Measurements from ENCODE around the gene ZBTB32.
"Not testable (repeated sequence)": the region's sequence is repeated elsewhere in the genome, so short reads cannot be mapped to it uniquely, and the experiment has no call there.

ZBTB32 gene

DNA sequence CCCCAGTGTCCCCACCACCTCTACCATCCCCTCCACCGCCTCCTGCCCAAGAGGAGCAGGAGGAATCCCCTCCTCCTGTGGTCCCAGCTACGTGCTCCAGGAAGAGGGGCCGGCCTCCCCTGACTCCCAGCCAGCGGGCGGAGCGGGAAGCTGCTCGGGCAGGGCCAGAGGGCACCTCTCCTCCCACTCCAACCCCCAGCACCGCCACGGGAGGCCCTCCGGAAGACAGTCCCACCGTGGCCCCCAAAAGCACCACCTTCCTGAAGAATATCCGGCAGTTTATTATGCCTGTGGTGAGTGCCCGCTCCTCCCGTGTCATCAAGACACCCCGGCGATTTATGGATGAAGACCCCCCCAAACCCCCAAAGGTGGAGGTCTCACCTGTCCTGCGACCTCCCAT lies 16.3 kb downstream of the ZBTB32 start:
- no peak for DNase-seq (ENCODE audit: low spot score)

GRCh38 chr19:35721374-35721773 lies 17.0 kb downstream of the ZBTB32 start:
- DNase-seq (ENCODE audit: low spot score), result no peak

DNA sequence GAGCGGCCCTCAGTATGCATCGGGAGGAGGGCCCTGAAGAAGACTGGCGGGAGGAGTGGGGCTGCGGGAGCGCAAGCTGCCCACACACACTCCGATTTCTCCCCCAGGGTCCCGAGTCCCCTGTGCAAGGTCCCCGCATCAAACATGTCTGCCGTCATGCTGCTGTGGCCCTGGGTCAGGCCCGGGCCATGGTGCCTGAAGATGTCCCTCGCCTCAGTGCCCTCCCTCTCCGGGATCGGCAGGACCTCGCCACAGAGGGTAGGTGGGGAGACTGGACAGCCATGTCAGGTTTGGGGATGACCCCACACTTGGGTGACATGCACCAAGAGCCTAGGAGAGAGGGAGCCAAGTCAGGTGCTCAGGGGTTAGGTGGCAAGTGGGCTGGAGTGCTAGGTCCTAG lies 18.1 kb downstream of the ZBTB32 start:
- no peak for DNase-seq (ENCODE audit: low spot score)

DNA sequence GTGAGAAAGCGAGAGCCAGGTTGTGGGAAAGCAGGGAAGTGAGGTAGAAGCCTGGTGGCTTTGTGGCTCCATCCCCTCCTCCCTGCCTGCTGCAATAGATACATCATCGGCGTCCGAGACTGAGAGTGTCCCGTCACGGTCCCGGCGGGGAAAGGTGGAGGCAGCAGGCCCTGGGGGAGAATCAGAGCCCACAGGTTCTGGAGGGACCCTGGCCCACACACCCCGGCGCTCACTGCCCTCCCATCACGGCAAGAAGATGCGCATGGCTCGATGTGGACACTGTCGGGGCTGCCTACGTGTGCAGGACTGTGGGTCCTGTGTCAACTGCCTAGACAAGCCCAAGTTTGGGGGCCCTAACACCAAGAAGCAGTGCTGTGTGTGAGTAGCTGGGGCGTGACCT lies 18.5 kb downstream of the ZBTB32 start:
- DNase-seq (ENCODE audit: low spot score), result no peak

- no peak for DNase-seq (ENCODE audit: low spot score)
Observed at GRCh38 chr19:35723671-35724070, 19.3 kb downstream of the ZBTB32 start.

DNA sequence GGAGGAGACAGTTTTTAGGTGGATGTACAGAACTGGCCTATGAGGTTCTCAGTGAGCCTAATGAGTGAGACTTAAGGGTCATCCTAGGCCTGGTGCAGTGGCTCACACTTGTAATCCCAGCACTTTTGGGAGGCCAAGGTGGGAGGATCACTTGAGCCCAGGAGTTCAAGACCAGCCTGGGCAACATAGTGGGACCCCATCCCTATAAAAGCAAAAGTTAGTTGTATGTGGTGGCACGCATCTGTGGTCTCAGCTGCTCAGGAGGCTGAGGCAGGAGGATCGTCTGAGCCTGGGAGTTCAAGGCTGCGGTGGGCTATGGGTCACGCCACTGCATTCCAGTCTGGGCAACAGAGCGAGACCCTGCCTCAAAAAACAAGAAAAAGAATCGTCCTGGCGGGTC lies 19.8 kb downstream of the ZBTB32 start:
- not testable (repeated sequence) for DNase-seq (ENCODE audit: low spot score)

GRCh38 chr19:35724560-35724959 lies 20.2 kb downstream of the ZBTB32 start:
- DNase-seq (ENCODE audit: low spot score), result no peak

GRCh38 chr19:35725216-35725861 lies 21.0 kb downstream of the ZBTB32 start:
- DNase-seq (ENCODE audit: low spot score), result no peak

DNA sequence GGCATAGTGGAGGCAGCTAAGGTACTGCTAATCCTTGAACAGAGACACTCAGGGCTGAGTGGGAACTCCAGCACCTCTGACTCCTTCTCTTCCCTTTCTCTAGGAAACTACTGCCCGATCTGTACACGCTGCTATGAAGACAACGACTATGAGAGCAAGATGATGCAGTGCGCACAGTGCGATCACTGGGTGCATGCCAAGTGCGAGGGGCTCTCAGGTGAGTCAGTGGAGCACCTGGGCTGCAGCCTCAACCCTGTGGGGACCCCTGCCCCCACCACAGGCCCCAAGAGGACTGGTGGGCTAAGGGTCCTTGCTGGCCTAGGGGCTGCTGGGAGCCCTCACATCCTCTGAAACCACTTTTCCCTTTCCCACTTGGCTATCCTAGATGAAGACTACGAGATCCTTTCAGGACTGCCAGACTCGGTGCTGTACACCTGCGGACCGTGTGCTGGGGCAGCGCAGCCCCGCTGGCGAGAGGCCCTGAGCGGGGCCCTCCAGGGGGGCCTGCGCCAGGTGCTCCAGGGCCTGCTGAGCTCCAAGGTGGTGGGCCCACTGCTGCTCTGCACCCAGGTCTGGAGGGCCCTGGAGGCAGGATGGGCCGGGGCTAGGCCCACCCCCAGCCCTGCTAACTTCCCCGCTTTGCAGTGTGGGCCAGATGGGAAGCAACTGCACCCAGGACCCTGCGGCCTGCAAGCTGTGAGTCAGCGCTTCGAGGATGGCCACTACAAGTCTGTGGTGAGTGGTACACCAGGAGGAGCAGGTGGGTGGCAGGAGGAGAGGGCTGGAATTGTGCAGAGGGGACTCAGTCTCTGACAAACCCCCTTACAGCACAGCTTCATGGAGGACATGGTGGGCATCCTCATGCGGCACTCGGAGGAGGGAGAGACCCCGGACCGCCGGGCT lies 22.9 kb downstream of the ZBTB32 start:
- DNase-seq (ENCODE audit: low spot score), result no peak

DNA sequence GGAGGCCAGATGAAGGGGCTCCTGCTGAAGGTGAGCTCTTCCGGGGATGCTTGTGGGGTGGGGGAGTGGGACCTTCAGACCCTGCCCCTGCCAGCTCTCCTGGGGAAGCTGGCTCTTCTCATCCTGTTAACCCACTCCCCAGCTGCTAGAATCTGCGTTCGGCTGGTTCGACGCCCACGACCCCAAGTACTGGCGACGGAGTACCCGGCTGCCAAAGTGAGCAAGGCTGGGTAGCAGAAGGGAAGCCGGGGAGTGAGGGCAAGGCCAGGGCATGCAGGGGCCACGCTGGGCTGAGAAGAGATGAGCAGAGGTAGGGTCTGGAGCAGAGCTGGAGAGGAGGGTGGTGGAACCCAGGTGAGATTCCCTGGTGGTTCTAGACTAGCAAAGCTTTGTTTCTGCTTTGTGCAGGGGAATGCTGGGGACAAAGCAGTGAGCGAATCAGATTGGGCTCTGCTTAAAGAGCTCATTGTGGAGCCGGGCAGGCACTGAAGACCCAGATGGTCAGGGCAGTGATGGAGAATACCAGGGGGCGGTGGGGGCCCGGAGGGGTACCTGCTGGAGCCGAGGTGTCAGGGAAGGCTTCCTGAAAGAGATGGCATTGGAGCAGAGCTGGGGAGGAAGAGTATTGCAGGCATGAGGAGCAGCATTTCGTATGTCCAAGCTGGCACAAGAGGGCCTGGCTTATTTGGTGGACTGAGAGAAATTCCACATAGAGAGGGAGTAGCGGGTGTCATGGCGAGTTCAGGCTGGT lies 23.8 kb downstream of the ZBTB32 start:
- no peak for DNase-seq (ENCODE audit: low spot score)

DNA sequence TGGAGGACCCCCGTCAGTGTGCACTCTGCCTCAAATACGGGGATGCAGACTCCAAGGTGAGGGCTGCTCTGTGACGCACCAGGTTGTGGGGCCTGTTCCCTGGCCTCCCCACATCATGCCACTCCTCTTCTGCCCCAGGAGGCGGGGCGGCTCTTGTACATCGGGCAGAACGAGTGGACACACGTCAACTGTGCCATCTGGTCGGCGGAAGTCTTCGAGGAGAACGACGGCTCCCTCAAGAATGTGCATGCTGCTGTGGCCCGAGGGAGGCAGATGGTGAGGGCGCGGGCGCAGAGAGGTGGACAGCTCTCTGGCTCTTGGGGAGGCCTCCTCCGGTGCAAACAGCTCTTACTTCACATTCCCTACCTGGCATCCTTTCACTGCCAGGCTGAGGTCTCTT lies 24.7 kb downstream of the ZBTB32 start:
- no peak for DNase-seq (ENCODE audit: low spot score)

- DNase-seq (ENCODE audit: low spot score), result no peak
Observed at GRCh38 chr19:35729763-35730162, 25.4 kb downstream of the ZBTB32 start.

GRCh38 chr19:35730326-35730725 lies 26.0 kb downstream of the ZBTB32 start:
- DNase-seq (ENCODE audit: low spot score), result no peak

GRCh38 chr19:35731353-35731752 lies 27.0 kb downstream of the ZBTB32 start:
- DNase-seq (ENCODE audit: low spot score), result no peak

- DNase-seq (ENCODE audit: low spot score), result no peak
Observed at GRCh38 chr19:35731779-35732405, 27.5 kb downstream of the ZBTB32 start.

DNA sequence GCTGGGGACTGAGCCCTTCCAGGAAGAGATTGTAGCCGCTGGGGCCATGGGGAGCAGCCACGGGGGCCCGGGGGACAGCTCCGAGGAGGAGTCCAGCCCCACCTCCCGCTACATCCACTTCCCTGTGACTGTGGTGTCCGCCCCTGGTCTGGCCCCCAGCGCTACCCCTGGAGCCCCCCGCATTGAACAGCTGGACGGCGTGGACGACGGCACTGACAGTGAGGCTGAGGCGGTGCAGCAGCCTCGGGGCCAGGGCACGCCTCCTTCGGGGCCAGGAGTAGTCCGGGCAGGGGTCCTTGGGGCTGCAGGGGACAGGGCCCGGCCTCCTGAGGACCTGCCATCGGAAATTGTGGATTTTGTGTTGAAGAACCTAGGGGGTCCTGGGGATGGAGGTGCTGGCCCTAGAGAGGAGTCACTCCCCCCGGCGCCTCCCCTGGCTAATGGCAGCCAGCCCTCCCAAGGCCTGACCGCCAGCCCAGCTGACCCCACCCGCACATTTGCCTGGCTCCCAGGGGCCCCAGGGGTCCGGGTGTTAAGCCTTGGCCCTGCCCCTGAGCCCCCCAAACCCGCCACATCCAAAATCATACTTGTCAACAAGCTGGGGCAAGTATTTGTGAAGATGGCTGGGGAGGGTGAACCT lies 28.3 kb downstream of the ZBTB32 start:
- DNase-seq (ENCODE audit: low spot score), result no peak

GRCh38 chr19:35733180-35734125 lies 29.1 kb downstream of the ZBTB32 start:
- DNase-seq (ENCODE audit: low spot score), result no peak

- no peak for DNase-seq (ENCODE audit: low spot score)
Observed at GRCh38 chr19:35734273-35734672, 29.9 kb downstream of the ZBTB32 start.

DNA sequence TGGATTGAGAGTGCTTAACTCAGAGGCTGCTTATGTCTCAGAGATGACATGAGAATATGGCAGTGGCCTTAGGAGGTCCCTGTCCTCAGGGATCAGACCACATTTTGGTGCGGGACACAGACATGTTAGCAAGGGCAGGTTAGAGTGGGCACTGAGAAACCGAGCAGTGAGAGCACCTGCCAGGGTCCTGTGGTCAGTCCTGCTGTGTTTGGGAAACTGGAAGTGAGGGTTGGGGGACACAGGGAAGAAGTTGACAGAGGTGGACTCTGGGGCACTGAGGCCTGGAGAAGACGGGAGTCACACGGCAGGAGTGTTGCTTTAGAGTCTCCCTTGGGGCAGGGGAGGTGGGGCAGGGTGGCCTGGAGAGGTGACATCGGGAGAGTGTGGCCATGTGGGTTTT lies 30.5 kb downstream of the ZBTB32 start:
- no peak for DNase-seq (ENCODE audit: low spot score)
